Heart left ventricle (tissue), 13 donors: ENCODE measurements around the gene STK16.

Source experiments
- POLR2A ChIP-seq, 2 donors: fragments of 450-650 bp; IDR thresholded peaks; one replicate each; pipeline ENCODE4 v1.6.1; 2017; ENCODE audit warnings: antibody characterized with exemption in 2 of 2, mild to moderate bottlenecking in 2 of 2, moderate library complexity in 2 of 2
- TF ChIP-seq, protein P1 (sequence below), 12 donors: fragments of 200-600 bp; sonication (generic) in 4 of 12; IDR thresholded peaks; one replicate each; pipeline versions ENCODE4 v1.5.0 to v1.8.0; 2018 to 2022; ENCODE audit warnings: antibody characterized with exemption in 12 of 12, mild to moderate bottlenecking in 5 of 12
- donor health status: ischemic (EF 13 %, LVEDD 7.1; RV severe dilation, severe dysfunction).
- donor health status: DM: no; HTN: yes; CAD: no.
- donor health status: DM: no; HTN: no; CAD: no.
- donor health status: ischemic (EF 25% LVEDD 6.9; RV normal size, moderate dysfunction).
- donor health status: ischemic (EF 25% LVEDD 5.7; RV mildly dilated, moderate dysfunction).
- donor health status: ischemic (EF 35%, LVEDD 5.7; RV mildly dilated, moderate dysfunction).
- donor health status: nonischemic (EF 11% LVEDD 7.7; RV severe dilation, severe dysfunction).
- donor health status: DM: yes; HTN: yes; CAD: no.
- donor health status: PGD.
- donor health status: ischemic (EF 29% LVEDD 5.4; RV normal size, mild dysfunction).
- donor health status: nonischemic (EF 23%, LVEDD 6.1; RV moderate dilation, normal function).

DNA sequence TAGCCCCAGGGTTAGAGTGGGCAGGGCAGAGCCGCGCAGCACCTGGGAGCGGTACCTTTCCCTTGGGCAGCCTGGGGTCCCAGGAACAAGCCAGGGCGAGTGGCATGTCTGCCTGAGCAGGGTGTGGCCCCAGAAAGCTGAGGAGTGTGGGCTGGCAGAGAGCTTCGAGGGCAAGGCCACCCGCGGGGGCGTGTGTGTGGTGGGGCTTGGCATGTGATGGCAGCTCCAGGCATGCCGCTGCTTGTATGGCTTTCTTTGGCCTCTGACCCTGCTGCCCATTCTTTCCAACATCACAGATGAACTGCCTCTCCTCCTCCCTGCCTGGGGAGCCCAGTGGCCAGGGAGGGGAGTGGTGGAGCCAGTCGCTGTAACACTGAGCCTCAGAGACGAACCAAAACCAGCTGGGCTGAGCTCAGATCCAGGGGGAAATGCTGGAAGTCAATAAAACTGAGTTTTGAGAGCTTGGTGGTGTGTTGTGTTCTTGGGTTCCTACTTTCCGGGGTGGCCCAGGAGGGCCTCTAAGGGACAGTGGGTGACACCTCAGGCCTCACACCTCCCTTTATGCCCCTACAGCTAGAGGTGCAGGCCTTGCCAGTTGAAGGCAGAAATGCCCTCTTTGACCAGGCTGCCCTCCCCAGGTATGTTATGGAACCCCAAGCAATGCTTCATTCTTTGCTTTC is 41.3 kb downstream of the STK16 start:
- TF ChIP-seq, protein P1, sequence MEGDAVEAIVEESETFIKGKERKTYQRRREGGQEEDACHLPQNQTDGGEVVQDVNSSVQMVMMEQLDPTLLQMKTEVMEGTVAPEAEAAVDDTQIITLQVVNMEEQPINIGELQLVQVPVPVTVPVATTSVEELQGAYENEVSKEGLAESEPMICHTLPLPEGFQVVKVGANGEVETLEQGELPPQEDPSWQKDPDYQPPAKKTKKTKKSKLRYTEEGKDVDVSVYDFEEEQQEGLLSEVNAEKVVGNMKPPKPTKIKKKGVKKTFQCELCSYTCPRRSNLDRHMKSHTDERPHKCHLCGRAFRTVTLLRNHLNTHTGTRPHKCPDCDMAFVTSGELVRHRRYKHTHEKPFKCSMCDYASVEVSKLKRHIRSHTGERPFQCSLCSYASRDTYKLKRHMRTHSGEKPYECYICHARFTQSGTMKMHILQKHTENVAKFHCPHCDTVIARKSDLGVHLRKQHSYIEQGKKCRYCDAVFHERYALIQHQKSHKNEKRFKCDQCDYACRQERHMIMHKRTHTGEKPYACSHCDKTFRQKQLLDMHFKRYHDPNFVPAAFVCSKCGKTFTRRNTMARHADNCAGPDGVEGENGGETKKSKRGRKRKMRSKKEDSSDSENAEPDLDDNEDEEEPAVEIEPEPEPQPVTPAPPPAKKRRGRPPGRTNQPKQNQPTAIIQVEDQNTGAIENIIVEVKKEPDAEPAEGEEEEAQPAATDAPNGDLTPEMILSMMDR (IDR thresholded peaks at IDR 0.05), result no peak
- TF ChIP-seq POLR2A (IDR thresholded peaks at IDR 0.05), result no peak
